Midbrain (tissue), 1 donor: ENCODE results near the gene TAF5.
"Not testable (repeated sequence)": the region's sequence is repeated elsewhere in the genome, so short reads cannot be mapped to it uniquely, and the experiment has no call there.

ENCODE experiments used
- DNase-seq: peaks from one replicate; lab custom pipeline; 2025; lab: John Stamatoyannopoulos, UW

Gene TAF5

GRCh38 chr10:103367782-103368518, at the start of gene TAF5:
TAF5 (plus strand) TSS chr10:103367976; CDS start chr10:103367990, 14 bp downstream.
- DNase-seq = peak; percentile 96

- no peak for DNase-seq
Measured at GRCh38 chr10:103327906-103328305, 39.9 kb upstream of the TAF5 start.

- peak; percentile 26 for DNase-seq
Measured at GRCh38 chr10:103333934-103334520, 33.7 kb upstream of the TAF5 start.

GRCh38 chr10:103334567-103334966, 33.2 kb upstream of the TAF5 start:
- DNase-seq = no peak

GRCh38 chr10:103336370-103336769, 31.4 kb upstream of the TAF5 start:
- DNase-seq = no peak

GRCh38 chr10:103350175-103350516, 17.6 kb upstream of the TAF5 start:
- DNase-seq = no peak

GRCh38 chr10:103350517-103351260, 17.1 kb upstream of the TAF5 start, which contains the start of gene PCGF6:
PCGF6 (minus strand) TSS chr10:103351140; CDS start chr10:103351066, 74 bp downstream.
- peak; percentile 85 for DNase-seq

GRCh38 chr10:103353281-103353680, 14.5 kb upstream of the TAF5 start:
- DNase-seq = no peak

- not testable (repeated sequence) for DNase-seq
Measured at GRCh38 chr10:103354567-103354966, 13.2 kb upstream of the TAF5 start.

- no peak for DNase-seq
Measured at GRCh38 chr10:103355906-103356599, 11.7 kb upstream of the TAF5 start.

GRCh38 chr10:103359493-103359892, 8.3 kb upstream of the TAF5 start:
- not testable (repeated sequence) for DNase-seq

- not testable (repeated sequence) for DNase-seq
Measured at GRCh38 chr10:103360791-103361190, 7.0 kb upstream of the TAF5 start.

- DNase-seq = no peak
Measured at GRCh38 chr10:103367379-103367781, 396 bp upstream of the TAF5 start.

- no peak for DNase-seq
Measured at GRCh38 chr10:103373544-103373943, 5.8 kb downstream of the TAF5 start.

GRCh38 chr10:103374263-103374662, 6.5 kb downstream of the TAF5 start:
- no peak for DNase-seq

GRCh38 chr10:103382769-103383168, 15.0 kb downstream of the TAF5 start:
- no peak for DNase-seq

- DNase-seq = no peak
Measured at GRCh38 chr10:103394180-103394579, 26.4 kb downstream of the TAF5 start.

GRCh38 chr10:103395754-103396066, 27.9 kb downstream of the TAF5 start:
- DNase-seq = no peak

GRCh38 chr10:103396067-103396788, 28.5 kb downstream of the TAF5 start, which contains the start of the genes ATP5MK and PDCD11:
ATP5MK (minus strand) TSS chr10:103396475; CDS start chr10:103392457, 4,018 bp downstream.
PDCD11 (plus strand) TSS chr10:103396626; CDS start chr10:103398427, 1,801 bp downstream.
- DNase-seq = peak; percentile 98

- no peak for DNase-seq
Measured at GRCh38 chr10:103396789-103397087, 29.0 kb downstream of the TAF5 start.

- no peak for DNase-seq
Measured at GRCh38 chr10:103397191-103397825, 29.5 kb downstream of the TAF5 start.
